ENCODE data around the gene ATXN2.
"Not testable (repeated sequence)": the region's sequence is repeated elsewhere in the genome, so short reads cannot be mapped to it uniquely, and the experiment has no call there.

Gene ATXN2

DNA sequence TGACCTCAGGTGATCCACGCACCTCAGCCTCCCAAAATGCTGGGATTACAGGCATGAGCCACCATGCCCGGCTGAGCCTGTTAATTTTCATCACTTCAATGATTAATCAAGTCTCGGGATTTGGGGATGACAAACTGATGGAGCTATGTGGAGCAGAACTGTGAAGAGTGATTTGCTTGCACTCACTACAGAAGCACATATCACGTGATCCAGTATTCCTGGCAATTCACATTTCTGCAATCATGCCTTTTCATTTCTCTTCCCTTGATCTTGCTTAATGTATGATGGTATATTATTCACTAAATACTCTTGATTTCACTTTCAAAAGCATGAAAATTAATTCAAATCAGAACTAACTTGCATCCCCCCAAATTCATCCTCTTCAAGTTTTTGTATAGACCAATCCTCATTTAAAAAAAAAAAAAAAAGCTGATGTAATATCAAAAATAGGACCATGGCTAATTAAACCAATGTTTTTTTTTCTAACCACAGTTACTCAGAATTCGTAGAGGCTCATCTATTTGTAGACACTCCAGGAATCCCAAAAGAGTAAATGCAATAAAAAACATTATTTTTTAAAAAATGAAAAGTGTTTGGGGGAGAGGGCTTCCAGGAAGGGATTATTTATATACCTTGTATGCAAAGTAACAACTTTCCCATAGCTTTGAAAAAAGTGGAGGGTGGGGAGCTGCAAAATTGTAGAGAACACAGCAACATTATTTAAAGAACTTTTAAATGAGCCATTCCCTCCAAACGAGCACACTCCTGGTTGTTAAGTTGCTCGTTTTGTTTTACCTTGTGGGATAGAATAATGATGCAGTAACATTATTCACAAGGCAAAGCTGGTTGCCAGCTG is 7.0 kb upstream of the ATXN2 start:
- Histone ChIP-seq H3K9me3 (replicated peaks in 1 of 2; ENCODE audit: control insufficient read depth in 2 of 2, insufficient read depth in 1 of 2, low read depth in 1 of 2, low read length in 2 of 2) (peaks cover 0 to 7% of the 10 kb centered on the region in 2 donors), H3K4ac (ENCODE audit: low read length) (no peak overlapping the region), H3K4me2 (ENCODE audit: insufficient read depth, low read length, poor library complexity, severe bottlenecking) (no peak overlapping the region), H3K27ac (replicated peaks; ENCODE audit: low read length) (no peak overlapping the region), H2AK5ac (ENCODE audit: low read depth, low read length) (no peak overlapping the region), H3K36me3 (replicated peaks in 1 of 2; ENCODE audit: control insufficient read depth in 2 of 2, insufficient read depth in 2 of 2, low read length in 2 of 2) (no peaks in the 10 kb centered on the region), H4K91ac (ENCODE audit: low read depth, low read length, poor library complexity) (no peak overlapping the region), H3K18ac (ENCODE audit: low read length) (no peak overlapping the region), H3K79me1 (ENCODE audit: low read depth, low read length) (no peaks in the 10 kb centered on the region), H3K4me3 (ENCODE audit: low read length in 2 of 2) (no peak overlapping the region), H3K4me1 (ENCODE audit: control insufficient read depth in 2 of 2, insufficient read depth in 1 of 2, low read depth in 1 of 2, low read length in 2 of 2) (peaks cover 0 to 13% of the 10 kb centered on the region in 2 donors), H3K9ac (ENCODE audit: low read depth, low read length, poor library complexity) (no peak overlapping the region), H4K8ac (ENCODE audit: low read depth, low read length) (no peak overlapping the region), H3K14ac (ENCODE audit: low read length) (no peak overlapping the region), H3K23ac (ENCODE audit: low read depth, low read length, poor library complexity) (no peak overlapping the region), H2BK15ac (ENCODE audit: low read length) (no peak overlapping the region), H2BK120ac (ENCODE audit: low read depth, low read length) (no peak overlapping the region), H2BK5ac (ENCODE audit: low read length) (no peak overlapping the region), H2BK12ac (ENCODE audit: low read length) (no peak overlapping the region), H2AFZ (ENCODE audit: low read length) (peak overlapping the region; percentile 79), H3K27me3 (ENCODE audit: control insufficient read depth in 3 of 3, insufficient read depth in 3 of 3, low read depth in 1 of 3, low read length in 3 of 3) (no peaks in the 10 kb centered on the region)
- no CpG with 5 or more reads among the region's 7 CpGs for WGBS, 2 donors (ENCODE audit: extremely low coverage in 2 of 2, insufficient read length in 2 of 2, insufficient replicate concordance in 1 of 2)
- no peak for DNase-seq (ENCODE audit: low spot score)

DNA sequence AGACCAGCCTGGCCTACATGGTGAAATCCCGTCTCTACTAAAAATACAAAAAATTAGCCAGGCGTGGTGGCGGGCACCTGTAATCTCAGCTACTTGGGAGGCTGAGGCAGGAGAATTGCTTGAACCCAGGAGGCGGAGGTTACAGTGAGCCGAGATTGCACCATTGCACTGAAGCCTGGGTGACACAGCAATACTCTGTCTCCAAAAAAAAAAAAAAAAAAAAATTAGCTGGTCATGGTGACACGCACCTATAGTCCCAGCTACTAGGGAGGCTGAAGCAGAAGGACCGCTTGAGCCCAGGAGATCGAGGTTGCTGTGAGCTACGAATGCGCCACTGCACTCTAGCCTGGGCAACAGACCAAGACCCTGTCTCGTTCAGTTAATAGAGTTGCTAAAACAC is 3.7 kb upstream of the ATXN2 start:
- no CpG with 5 or more reads among the region's 11 CpGs for whole genome bisulfite sequencing, 2 donors (ENCODE audit: extremely low coverage in 2 of 2, insufficient read length in 2 of 2, insufficient replicate concordance in 1 of 2)
- not testable (repeated sequence) for H3K4me3 ChIP-seq (ENCODE audit: low read length in 2 of 2); DNase-seq (ENCODE audit: low spot score); H3K23ac ChIP-seq (ENCODE audit: low read depth, low read length, poor library complexity); H3K27ac ChIP-seq (replicated peaks; ENCODE audit: low read length); H3K4me2 ChIP-seq (ENCODE audit: insufficient read depth, low read length, poor library complexity, severe bottlenecking); H2BK5ac ChIP-seq (ENCODE audit: low read length); H2AK5ac ChIP-seq (ENCODE audit: low read depth, low read length); H2AFZ ChIP-seq (ENCODE audit: low read length); H3K18ac ChIP-seq (ENCODE audit: low read length); H4K8ac ChIP-seq (ENCODE audit: low read depth, low read length); H2BK15ac ChIP-seq (ENCODE audit: low read length); H3K36me3 ChIP-seq (replicated peaks in 1 of 2; ENCODE audit: control insufficient read depth in 2 of 2, insufficient read depth in 2 of 2, low read length in 2 of 2); H3K9ac ChIP-seq (ENCODE audit: low read depth, low read length, poor library complexity); H3K4ac ChIP-seq (ENCODE audit: low read length); H3K14ac ChIP-seq (ENCODE audit: low read length); H2BK120ac ChIP-seq (ENCODE audit: low read depth, low read length); H2BK12ac ChIP-seq (ENCODE audit: low read length); H3K79me1 ChIP-seq (ENCODE audit: low read depth, low read length); H3K27me3 ChIP-seq (ENCODE audit: control insufficient read depth in 3 of 3, insufficient read depth in 3 of 3, low read depth in 1 of 3, low read length in 3 of 3); H3K9me3 ChIP-seq (replicated peaks in 1 of 2; ENCODE audit: control insufficient read depth in 2 of 2, insufficient read depth in 1 of 2, low read depth in 1 of 2, low read length in 2 of 2); H4K91ac ChIP-seq (ENCODE audit: low read depth, low read length, poor library complexity)
- peaks cover 0 to 13% of the 10 kb centered on the region in 2 donors for H3K4me1 ChIP-seq (ENCODE audit: control insufficient read depth in 2 of 2, insufficient read depth in 1 of 2, low read depth in 1 of 2, low read length in 2 of 2)

- Histone ChIP-seq H3K14ac (ENCODE audit: low read length) (no peak overlapping the region), H2AFZ (ENCODE audit: low read length) (no peak overlapping the region), H3K18ac (ENCODE audit: low read length) (no peak overlapping the region), H2BK12ac (ENCODE audit: low read length) (no peak overlapping the region), H3K23ac (ENCODE audit: low read depth, low read length, poor library complexity) (no peak overlapping the region), H2AK5ac (ENCODE audit: low read depth, low read length) (no peak overlapping the region), H3K4ac (ENCODE audit: low read length) (no peak overlapping the region), H4K8ac (ENCODE audit: low read depth, low read length) (no peak overlapping the region), H3K4me2 (ENCODE audit: insufficient read depth, low read length, poor library complexity, severe bottlenecking) (no peak overlapping the region), H2BK5ac (ENCODE audit: low read length) (no peak overlapping the region), H4K91ac (ENCODE audit: low read depth, low read length, poor library complexity) (no peak overlapping the region), H2BK15ac (ENCODE audit: low read length) (no peak overlapping the region), H3K9me3 (replicated peaks in 1 of 2; ENCODE audit: control insufficient read depth in 2 of 2, insufficient read depth in 1 of 2, low read depth in 1 of 2, low read length in 2 of 2) (peaks cover 0 to 7% of the 10 kb centered on the region in 2 donors), H2BK120ac (ENCODE audit: low read depth, low read length) (no peak overlapping the region), H3K9ac (ENCODE audit: low read depth, low read length, poor library complexity) (no peak overlapping the region), H3K27ac (replicated peaks; ENCODE audit: low read length) (no peak overlapping the region), H3K27me3 (ENCODE audit: control insufficient read depth in 3 of 3, insufficient read depth in 3 of 3, low read depth in 1 of 3, low read length in 3 of 3) (no peaks in the 10 kb centered on the region), H3K4me1 (ENCODE audit: control insufficient read depth in 2 of 2, insufficient read depth in 1 of 2, low read depth in 1 of 2, low read length in 2 of 2) (peaks cover 0 to 11% of the 10 kb centered on the region in 2 donors), H3K36me3 (replicated peaks in 1 of 2; ENCODE audit: control insufficient read depth in 2 of 2, insufficient read depth in 2 of 2, low read length in 2 of 2) (no peaks in the 10 kb centered on the region), H3K4me3 (ENCODE audit: low read length in 2 of 2) (no peak overlapping the region), H3K79me1 (ENCODE audit: low read depth, low read length) (peaks cover 12% of the 10 kb centered on the region)
- WGBS, 2 donors (ENCODE audit: extremely low coverage in 2 of 2, insufficient read length in 2 of 2, insufficient replicate concordance in 1 of 2), result no CpG with 5 or more reads among the region's 2 CpGs
- DNase-seq (ENCODE audit: low spot score), result no peak
These were observed 3.2 kb upstream of the ATXN2 start for GRCh38 chr12:111602348-111602747.

DNA sequence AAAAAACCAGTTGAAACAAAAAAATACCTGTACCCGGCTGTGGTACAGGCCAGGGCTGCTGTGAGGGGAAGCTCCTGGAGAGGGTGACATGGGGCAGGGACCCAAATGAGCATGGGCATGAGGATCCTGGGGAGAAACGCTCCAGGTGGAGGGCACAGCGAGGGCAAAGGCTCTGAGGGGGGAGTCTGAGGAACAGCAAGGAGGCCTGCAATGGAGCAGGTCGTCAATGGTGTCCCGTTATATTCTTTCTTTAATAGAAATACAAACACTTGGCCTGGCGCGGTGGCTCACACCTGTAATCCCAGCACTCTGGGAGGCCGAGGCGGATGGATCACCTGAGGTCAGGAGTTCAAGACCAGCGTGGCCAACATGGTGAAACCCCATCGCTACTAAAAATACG is 1.9 kb upstream of the ATXN2 start:
- H3K27ac ChIP-seq (replicated peaks; ENCODE audit: low read length); H3K36me3 ChIP-seq (replicated peaks in 1 of 2; ENCODE audit: control insufficient read depth in 2 of 2, insufficient read depth in 2 of 2, low read length in 2 of 2); H3K4me1 ChIP-seq (ENCODE audit: control insufficient read depth in 2 of 2, insufficient read depth in 1 of 2, low read depth in 1 of 2, low read length in 2 of 2); H2AFZ ChIP-seq (ENCODE audit: low read length); H2BK12ac ChIP-seq (ENCODE audit: low read length); H3K18ac ChIP-seq (ENCODE audit: low read length); H3K4me2 ChIP-seq (ENCODE audit: insufficient read depth, low read length, poor library complexity, severe bottlenecking); H2AK5ac ChIP-seq (ENCODE audit: low read depth, low read length); H3K9ac ChIP-seq (ENCODE audit: low read depth, low read length, poor library complexity); H2BK120ac ChIP-seq (ENCODE audit: low read depth, low read length); H3K14ac ChIP-seq (ENCODE audit: low read length); H2BK15ac ChIP-seq (ENCODE audit: low read length); H4K91ac ChIP-seq (ENCODE audit: low read depth, low read length, poor library complexity); H2BK5ac ChIP-seq (ENCODE audit: low read length); H3K4me3 ChIP-seq (ENCODE audit: low read length in 2 of 2); H3K4ac ChIP-seq (ENCODE audit: low read length); H3K27me3 ChIP-seq (ENCODE audit: control insufficient read depth in 3 of 3, insufficient read depth in 3 of 3, low read depth in 1 of 3, low read length in 3 of 3); H4K8ac ChIP-seq (ENCODE audit: low read depth, low read length); DNase-seq (ENCODE audit: low spot score); H3K9me3 ChIP-seq (replicated peaks in 1 of 2; ENCODE audit: control insufficient read depth in 2 of 2, insufficient read depth in 1 of 2, low read depth in 1 of 2, low read length in 2 of 2); H3K23ac ChIP-seq (ENCODE audit: low read depth, low read length, poor library complexity): not testable (repeated sequence)
- WGBS, 2 donors (ENCODE audit: extremely low coverage in 2 of 2, insufficient read length in 2 of 2, insufficient replicate concordance in 1 of 2), result no CpG with 5 or more reads among the region's 12 CpGs
- peaks cover 14% of the 10 kb centered on the region for H3K79me1 ChIP-seq (ENCODE audit: low read depth, low read length)
